ENCODE results near the gene WNT9B. TPM values are rescaled to one million over a fixed set of nuclear protein-coding genes. Genes with fewer than 3 reads are reported as not detected.
A peak's percentile ranks its signal among the peaks of the same experiment; 100 is the strongest.

Gene WNT9B
- total and polyA plus RNA-seq, 9 of the 15 experiments (the other 6 are each of a cell fraction or from before 2014, with no cell fraction given): not detected

GRCh38 chr17:46818929-46819859 is 32.2 kb upstream of the WNT9B start (continued):
- no peak for TF ChIP-seq RBM14 (IDR thresholded peaks at IDR 0.05; ENCODE audit: borderline replicate concordance, insufficient read depth, low read depth, low read length)
- TF ChIP-seq MTA2 (IDR thresholded peaks at IDR 0.05; ENCODE audit: low read depth): no peak
- TF ChIP-seq ZNF436 (CRISPR knock-in tag; IDR thresholded peaks at IDR 0.05): no peak
- no peak for TF ChIP-seq ERF (CRISPR knock-in tag; IDR thresholded peaks at IDR 0.05)
- TF ChIP-seq, protein P1, sequence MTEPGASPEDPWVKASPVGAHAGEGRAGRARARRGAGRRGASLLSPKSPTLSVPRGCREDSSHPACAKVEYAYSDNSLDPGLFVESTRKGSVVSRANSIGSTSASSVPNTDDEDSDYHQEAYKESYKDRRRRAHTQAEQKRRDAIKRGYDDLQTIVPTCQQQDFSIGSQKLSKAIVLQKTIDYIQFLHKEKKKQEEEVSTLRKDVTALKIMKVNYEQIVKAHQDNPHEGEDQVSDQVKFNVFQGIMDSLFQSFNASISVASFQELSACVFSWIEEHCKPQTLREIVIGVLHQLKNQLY (CRISPR knock-in tag; conservative IDR thresholded peaks at IDR 0.05): no peak
- TF ChIP-seq, protein P2, sequence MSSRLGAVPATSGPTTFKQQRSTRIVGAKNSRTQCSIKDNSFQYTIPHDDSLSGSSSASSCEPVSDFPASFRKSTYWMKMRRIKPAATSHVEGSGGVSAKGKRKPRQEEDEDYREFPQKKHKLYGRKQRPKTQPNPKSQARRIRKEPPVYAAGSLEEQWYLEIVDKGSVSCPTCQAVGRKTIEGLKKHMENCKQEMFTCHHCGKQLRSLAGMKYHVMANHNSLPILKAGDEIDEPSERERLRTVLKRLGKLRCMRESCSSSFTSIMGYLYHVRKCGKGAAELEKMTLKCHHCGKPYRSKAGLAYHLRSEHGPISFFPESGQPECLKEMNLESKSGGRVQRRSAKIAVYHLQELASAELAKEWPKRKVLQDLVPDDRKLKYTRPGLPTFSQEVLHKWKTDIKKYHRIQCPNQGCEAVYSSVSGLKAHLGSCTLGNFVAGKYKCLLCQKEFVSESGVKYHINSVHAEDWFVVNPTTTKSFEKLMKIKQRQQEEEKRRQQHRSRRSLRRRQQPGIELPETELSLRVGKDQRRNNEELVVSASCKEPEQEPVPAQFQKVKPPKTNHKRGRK (tag; IDR thresholded peaks at IDR 0.05): no peak
- peak; percentile 77 for TF ChIP-seq GATA2 (CRISPR knock-in tag; IDR thresholded peaks at IDR 0.05)
- TF ChIP-seq POLR3A (IDR thresholded peaks at IDR 0.05; ENCODE audit: borderline replicate concordance, extremely low read depth, insufficient read depth, insufficient read length): no peak
- no peak for TF ChIP-seq CAMTA2 (CRISPR knock-in tag; conservative IDR thresholded peaks at IDR 0.05)
- no peak for TF ChIP-seq POLR2B (IDR thresholded peaks at IDR 0.05; ENCODE audit: low read depth, partially characterized antibody)
- TF ChIP-seq ZKSCAN8 (CRISPR knock-in tag; IDR thresholded peaks at IDR 0.05): no peak
- peak; percentile 86 for TF ChIP-seq TAF1 (IDR thresholded peaks at IDR 0.05; ENCODE audit: control insufficient read depth, extremely low read depth, insufficient read depth, low read length, severe bottlenecking)
- peak; percentile 49; the same call in 1 of the 2 replicates for TF ChIP-seq SUPT5H (IDR thresholded peaks at IDR 0.05)
- TF ChIP-seq CREM (IDR thresholded peaks at IDR 0.05; ENCODE audit: low read depth): no peak; the same call in 1 of the 2 replicates
- TF ChIP-seq ZNF766 (CRISPR knock-in tag; conservative IDR thresholded peaks at IDR 0.05): peak; percentile 54; the same call in 1 of the 2 replicates
- TF ChIP-seq MED1 (CRISPR knock-in tag; IDR thresholded peaks at IDR 0.05; ENCODE audit: borderline replicate concordance): no peak
- TF ChIP-seq HNRNPL (IDR thresholded peaks at IDR 0.05; ENCODE audit: low read depth, low read length): peak; percentile 93; the same call in 1 of the 2 replicates
- TF ChIP-seq, protein P3, sequence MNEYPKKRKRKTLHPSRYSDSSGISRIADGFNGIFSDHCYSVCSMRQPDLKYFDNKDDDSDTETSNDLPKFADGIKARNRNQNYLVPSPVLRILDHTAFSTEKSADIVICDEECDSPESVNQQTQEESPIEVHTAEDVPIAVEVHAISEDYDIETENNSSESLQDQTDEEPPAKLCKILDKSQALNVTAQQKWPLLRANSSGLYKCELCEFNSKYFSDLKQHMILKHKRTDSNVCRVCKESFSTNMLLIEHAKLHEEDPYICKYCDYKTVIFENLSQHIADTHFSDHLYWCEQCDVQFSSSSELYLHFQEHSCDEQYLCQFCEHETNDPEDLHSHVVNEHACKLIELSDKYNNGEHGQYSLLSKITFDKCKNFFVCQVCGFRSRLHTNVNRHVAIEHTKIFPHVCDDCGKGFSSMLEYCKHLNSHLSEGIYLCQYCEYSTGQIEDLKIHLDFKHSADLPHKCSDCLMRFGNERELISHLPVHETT (CRISPR knock-in tag; conservative IDR thresholded peaks at IDR 0.05 in 1 of 2, IDR thresholded peaks at IDR 0.05 in 1 of 2): peak in 1 of 2 experiments; percentile 24; a peak in 1 of 4 replicates
- TF ChIP-seq KDM5B (IDR thresholded peaks at IDR 0.05; ENCODE audit: insufficient replicate concordance, low read depth, low read length): peak; percentile 38
- peak; percentile 15 for TF ChIP-seq FIP1L1 (IDR thresholded peaks at IDR 0.05; ENCODE audit: low read depth, low read length, poor library complexity, severe bottlenecking)
- no peak for TF ChIP-seq SMAD1 (IDR thresholded peaks at IDR 0.05; ENCODE audit: low read depth, low read length, partially characterized antibody)
- 0 out of 2 replicates have a peak, but pooled peaks have one; percentile 7 for TF ChIP-seq CEBPG (CRISPR knock-in tag; IDR thresholded peaks at IDR 0.05)
- no peak for TF ChIP-seq CEBPG (tag; conservative IDR thresholded peaks at IDR 0.05 in 1 of 2, IDR thresholded peaks at IDR 0.05 in 1 of 2)

Measured in K562 (cell line).